Mucosa of gallbladder (tissue), 1 donor: ENCODE measurements around the gene FAHD2B. TPM values are rescaled to one million over a fixed set of nuclear protein-coding genes. Genes with fewer than 3 reads are reported as not detected.
"Not testable (repeated sequence)": the region's sequence is repeated elsewhere in the genome, so short reads cannot be mapped to it uniquely, and the experiment has no call there.

ENCODE experiments used
- DNase-seq: peaks from one replicate; pipeline ENCODE4 v3.0.0-alpha.2; 2020; ENCODE audit warnings: low spot score
- total RNA-seq: library from RNA; stranded (reverse); gene quantifications from one replicate; pipeline ENCODE4 v1.2.1, GENCODE V29; 2021
- donor health status: DM: no; HTN: no; CAD: no.

The FAHD2B gene
- total RNA-seq, 1 donor from 2014 or later = 12.7 TPM

GRCh38 chr2:97068074-97068473, 26.6 kb downstream of the FAHD2B start:
- no peak for DNase-seq

DNA sequence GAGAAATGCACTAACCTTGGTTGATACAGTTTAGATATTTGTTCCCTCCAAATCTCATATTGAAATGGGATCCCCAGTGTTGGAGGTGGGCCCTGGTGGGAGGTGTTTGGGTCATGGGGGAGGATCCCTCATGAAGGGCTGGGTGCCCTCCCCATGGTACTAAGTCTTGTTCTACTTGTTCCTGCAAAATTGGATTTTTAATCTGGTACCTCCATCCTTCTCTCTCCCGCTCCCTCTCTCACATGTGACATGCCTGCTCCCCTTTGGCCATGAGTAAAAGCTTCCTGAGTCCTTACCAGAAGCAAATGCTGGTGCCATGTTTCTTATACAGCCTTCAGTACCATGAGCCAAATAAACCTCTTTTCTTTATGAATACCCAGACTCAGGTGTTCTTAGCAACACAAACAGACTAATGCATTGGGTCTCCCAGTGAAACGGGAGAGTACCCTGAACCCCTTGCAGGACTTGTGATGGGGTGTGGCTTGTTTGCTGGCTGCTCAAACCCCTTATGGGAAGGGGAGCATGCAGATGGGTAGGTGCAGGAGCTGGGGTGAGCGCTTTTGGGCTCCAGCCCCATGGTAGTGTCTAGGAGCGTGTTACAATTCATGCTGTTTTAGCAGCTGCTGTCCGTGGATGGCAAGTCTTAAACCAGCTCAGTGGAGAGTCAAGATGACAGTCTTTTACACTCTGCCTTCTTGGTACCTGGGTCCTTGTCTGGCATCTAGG, 27.2 kb downstream of the FAHD2B start:
- no peak for DNase-seq

GRCh38 chr2:97066030-97066429, 28.7 kb downstream of the FAHD2B start:
- not testable (repeated sequence) for DNase-seq

DNA sequence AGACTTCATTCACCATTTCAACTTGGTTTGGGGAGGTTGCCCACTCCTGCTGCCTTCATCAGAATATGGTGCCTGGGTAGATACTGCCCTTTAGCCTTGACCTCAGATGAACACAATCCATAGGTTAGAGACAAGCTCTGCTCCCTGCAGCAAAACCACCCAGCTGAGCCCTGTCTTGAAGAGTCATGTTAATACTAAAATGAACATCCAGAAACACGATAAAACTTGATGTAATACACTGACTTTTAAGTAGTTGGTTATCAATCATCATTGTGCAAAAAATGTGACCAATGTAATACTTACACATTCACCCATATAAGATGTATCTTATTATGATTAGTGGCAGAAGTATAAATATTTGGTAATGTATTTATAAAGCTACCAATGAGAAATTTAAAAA, 32.7 kb downstream of the FAHD2B start:
- DNase-seq = not testable (repeated sequence)

GRCh38 chr2:97059782-97060181, 34.9 kb downstream of the FAHD2B start:
- not testable (repeated sequence) for DNase-seq

DNA sequence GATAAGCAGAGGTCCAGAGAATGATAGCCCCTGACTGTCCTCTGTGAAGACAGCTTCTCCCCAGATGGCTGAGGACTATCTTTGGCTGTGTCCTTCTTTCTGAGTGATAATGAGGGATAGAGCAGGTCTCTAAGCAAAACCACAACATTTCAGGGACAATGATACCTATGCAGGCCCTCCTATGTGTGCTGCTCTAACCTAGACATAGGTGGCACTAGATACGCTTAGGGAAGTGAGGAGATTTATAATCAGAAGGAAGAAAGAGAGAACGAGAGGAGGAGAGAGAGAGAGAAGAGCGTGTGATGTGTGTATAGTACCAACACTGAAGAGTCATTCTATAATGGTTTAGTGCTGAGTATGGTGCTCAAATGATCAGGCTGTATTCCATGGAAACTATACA, 38.5 kb downstream of the FAHD2B start:
- DNase-seq = not testable (repeated sequence)

DNA sequence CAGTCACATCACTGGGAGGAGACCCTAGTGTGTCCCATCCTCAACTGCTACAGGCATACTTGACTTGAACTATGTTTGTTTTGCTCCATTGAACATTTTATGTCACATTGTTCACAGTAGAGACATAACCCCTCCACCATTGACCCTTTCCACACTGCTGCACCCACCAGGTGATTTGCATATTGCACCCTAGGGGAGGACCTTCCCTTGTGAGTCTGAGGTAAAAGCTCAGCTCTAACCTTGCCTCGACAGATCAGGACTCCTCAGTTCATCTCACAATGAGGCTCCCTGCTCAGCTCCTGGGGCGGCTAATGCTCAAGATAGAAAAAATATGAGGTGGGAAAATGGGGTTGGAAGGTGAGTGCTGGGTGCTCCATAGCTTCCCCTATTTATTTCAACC, 44.6 kb downstream of the FAHD2B start:
- not testable (repeated sequence) for DNase-seq

GRCh38 chr2:97048448-97048847, 46.2 kb downstream of the FAHD2B start:
- DNase-seq = not testable (repeated sequence)

GRCh38 chr2:97046676-97047075, 48.0 kb downstream of the FAHD2B start:
- DNase-seq = not testable (repeated sequence)

GRCh38 chr2:97045895-97046499, 48.7 kb downstream of the FAHD2B start:
- not testable (repeated sequence) for DNase-seq

Other genes with a start within 250 kb of the FAHD2B start
- 19.1 TPM for gene ANKRD39, start 236.9 kb downstream of the FAHD2B start, total RNA-seq
- gene SEMA4C, start 224.8 kb downstream of the FAHD2B start, total RNA-seq = 42.3 TPM
- gene FAM178B, start 108.3 kb downstream of the FAHD2B start, total RNA-seq = 0.92 TPM
- 14.6 TPM for gene ANKRD36, start 18.3 kb upstream of the FAHD2B start, total RNA-seq